ENCODE data around the gene PTCHD1.

The PTCHD1 gene

GRCh38 chrX:23364416-23364815 is 29.8 kb downstream of the PTCHD1 start:
- no peak for DNase-seq

GRCh38 chrX:23365541-23365940 is 30.9 kb downstream of the PTCHD1 start:
- DNase-seq: no peak

- DNase-seq: no peak
Observed at GRCh38 chrX:23366914-23367313, 32.3 kb downstream of the PTCHD1 start.

GRCh38 chrX:23369027-23369426 is 34.4 kb downstream of the PTCHD1 start:
- DNase-seq: no peak

GRCh38 chrX:23372220-23372902 is 37.7 kb downstream of the PTCHD1 start:
- no peak for DNase-seq

- no peak for DNase-seq
Observed at GRCh38 chrX:23373129-23373804, 38.6 kb downstream of the PTCHD1 start.

GRCh38 chrX:23374291-23374690 is 39.6 kb downstream of the PTCHD1 start:
- no peak for DNase-seq

GRCh38 chrX:23376581-23376980 is 41.9 kb downstream of the PTCHD1 start:
- no peak for DNase-seq

- no peak for DNase-seq
Observed at GRCh38 chrX:23380581-23380980, 45.9 kb downstream of the PTCHD1 start.

GRCh38 chrX:23381099-23382087 is 46.7 kb downstream of the PTCHD1 start:
- DNase-seq: no peak

- DNase-seq: no peak
Observed at GRCh38 chrX:23382572-23382971, 47.9 kb downstream of the PTCHD1 start.

- DNase-seq: no peak
Observed at GRCh38 chrX:23383411-23383810, 48.8 kb downstream of the PTCHD1 start.

- DNase-seq: no peak
Observed at GRCh38 chrX:23385242-23385641, 50.6 kb downstream of the PTCHD1 start.

GRCh38 chrX:23386260-23386659 is 51.6 kb downstream of the PTCHD1 start:
- no peak for DNase-seq

GRCh38 chrX:23386726-23387125 is 52.1 kb downstream of the PTCHD1 start:
- DNase-seq: no peak

- DNase-seq: no peak
Observed at GRCh38 chrX:23387550-23388184, 53.0 kb downstream of the PTCHD1 start.

- no peak for DNase-seq
Observed at GRCh38 chrX:23389196-23389792, 54.6 kb downstream of the PTCHD1 start.

- DNase-seq: no peak
Observed at GRCh38 chrX:23390979-23391378, 56.3 kb downstream of the PTCHD1 start.

GRCh38 chrX:23392195-23392594 is 57.5 kb downstream of the PTCHD1 start:
- no peak for DNase-seq

GRCh38 chrX:23394421-23394820 is 59.8 kb downstream of the PTCHD1 start:
- DNase-seq: no peak

- no peak for DNase-seq
Observed at GRCh38 chrX:23396263-23396662, 61.6 kb downstream of the PTCHD1 start.

GRCh38 chrX:23398570-23398969 is 63.9 kb downstream of the PTCHD1 start:
- no peak for DNase-seq

GRCh38 chrX:23403849-23404248 is 69.2 kb downstream of the PTCHD1 start:
- no peak for DNase-seq

Data from NCI-H1436 treated with DMSO at 0.1 percent for 48 hours (cell line).